AG10803 (cell line): Measurements from ENCODE around the gene VOPP1.
"Not testable (repeated sequence)": the region's sequence is repeated elsewhere in the genome, so short reads cannot be mapped to it uniquely, and the experiment has no call there.

Experiments used
- DNase-seq: peaks from one replicate; pipeline ENCODE4 v3.0.0; 2010; ENCODE audit warnings: low read depth
- H3K4me3 ChIP-seq: 2 replicates; pipeline ENCODE4 v1.5.1; 2011; ENCODE audit warnings: mild to moderate bottlenecking, low read length, control low read depth
- TF ChIP-seq, protein P1 (sequence below): conservative IDR thresholded peaks from 2 replicates; pipeline ENCODE4 v1.5.1; 2011; ENCODE audit warnings: mild to moderate bottlenecking, low read length, control low read depth, inconsistent platforms

Gene VOPP1

DNA sequence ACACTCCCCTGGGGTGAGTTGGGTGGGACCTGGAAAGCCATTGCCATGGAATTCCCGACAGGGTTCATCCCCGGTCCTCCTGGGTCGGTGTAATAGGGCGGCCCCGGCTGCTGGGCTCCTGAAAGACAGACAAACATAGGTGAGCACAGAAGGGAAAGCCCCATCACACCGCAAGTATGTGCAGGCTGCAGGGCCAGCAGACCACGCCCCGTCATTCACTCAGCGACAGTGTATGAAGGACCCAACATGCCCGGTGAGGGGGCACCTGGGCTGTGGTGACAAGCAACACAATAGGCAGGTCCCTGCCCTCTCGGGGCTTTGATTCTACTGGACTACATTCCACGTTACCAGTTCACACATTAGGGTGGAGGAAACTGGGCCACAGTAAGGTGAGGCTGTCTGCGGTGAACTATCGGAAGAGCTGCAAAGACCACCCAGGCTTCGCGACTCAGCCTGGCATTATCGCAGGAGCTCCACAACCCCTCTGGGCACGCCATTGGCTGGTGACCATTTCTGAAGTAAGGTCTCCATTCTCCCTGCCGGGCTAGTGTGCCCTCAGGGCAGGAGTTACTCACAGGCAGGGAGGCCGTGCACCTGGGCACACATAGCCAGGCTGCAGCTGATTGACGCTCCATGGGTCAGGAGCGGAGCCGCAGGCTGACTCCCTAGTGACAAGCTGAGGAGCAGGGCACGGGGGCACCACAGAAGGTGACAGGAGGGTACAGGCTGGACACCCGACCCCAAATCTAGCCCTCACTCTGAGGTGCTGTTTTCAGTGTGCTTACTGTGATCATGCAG lies 99.2 kb downstream of the VOPP1 start:
- TF ChIP-seq, protein P1, sequence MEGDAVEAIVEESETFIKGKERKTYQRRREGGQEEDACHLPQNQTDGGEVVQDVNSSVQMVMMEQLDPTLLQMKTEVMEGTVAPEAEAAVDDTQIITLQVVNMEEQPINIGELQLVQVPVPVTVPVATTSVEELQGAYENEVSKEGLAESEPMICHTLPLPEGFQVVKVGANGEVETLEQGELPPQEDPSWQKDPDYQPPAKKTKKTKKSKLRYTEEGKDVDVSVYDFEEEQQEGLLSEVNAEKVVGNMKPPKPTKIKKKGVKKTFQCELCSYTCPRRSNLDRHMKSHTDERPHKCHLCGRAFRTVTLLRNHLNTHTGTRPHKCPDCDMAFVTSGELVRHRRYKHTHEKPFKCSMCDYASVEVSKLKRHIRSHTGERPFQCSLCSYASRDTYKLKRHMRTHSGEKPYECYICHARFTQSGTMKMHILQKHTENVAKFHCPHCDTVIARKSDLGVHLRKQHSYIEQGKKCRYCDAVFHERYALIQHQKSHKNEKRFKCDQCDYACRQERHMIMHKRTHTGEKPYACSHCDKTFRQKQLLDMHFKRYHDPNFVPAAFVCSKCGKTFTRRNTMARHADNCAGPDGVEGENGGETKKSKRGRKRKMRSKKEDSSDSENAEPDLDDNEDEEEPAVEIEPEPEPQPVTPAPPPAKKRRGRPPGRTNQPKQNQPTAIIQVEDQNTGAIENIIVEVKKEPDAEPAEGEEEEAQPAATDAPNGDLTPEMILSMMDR, result no peak
- H3K4me3 ChIP-seq, result no peak overlapping the region
- DNase-seq, result no peak

DNA sequence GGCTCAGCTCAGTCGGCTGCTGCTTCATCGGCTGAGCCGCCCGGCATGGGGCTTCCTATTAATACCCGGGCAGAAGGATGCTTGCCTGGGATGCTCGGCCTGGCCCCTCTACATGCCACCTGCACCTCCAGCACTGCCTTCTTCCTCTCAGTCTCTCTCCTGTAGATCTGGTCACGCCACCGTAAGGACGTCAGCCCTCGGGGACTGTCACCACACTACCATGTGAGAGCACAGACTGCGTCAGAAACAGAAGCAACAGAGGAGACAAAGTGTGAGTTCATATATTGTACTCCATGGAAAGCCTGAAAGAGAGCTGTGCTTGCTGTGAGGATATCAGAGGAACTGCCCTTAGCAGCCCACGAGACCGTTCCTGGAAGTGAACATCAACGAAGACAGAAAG lies 99.9 kb downstream of the VOPP1 start:
- DNase-seq, H3K4me3 ChIP-seq: not testable (repeated sequence)

DNA sequence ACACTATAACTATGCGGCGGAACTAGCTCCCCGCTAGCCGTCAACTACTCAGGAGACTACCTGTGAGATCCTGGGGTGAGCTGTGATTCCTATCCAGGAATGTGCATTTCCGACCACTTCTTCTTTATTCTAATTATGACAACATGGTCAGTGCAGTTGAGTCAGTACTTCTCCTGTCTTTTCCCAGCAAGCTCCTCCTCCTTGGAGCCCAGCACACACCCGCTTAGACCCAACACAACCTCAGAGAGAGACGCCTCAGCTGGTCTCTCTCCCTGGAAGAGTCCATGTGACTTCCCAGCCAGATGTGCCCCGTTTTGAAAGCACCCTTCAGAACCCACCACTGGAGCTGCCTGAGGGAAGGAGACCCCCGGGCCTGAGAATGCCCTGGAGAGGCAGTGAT lies 100.7 kb downstream of the VOPP1 start:
- DNase-seq, H3K4me3 ChIP-seq: not testable (repeated sequence)

DNA sequence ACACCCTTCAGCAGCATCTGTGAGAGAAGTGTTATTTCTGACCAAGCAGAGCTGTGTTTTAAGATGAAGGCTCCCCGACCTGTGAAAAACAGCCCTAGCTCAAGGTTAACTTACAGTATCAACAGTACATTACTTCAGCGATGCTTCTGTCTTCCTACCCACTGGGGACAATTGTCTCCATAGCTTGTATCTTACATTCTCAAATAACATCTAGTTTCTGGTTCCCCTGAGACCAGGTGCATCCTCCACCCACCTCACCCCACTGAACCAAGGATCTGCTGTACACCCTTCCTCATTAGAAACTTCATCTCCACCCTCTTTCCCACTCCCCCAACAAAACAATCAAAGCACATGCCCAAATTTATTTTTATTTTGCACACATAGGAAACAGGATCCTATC lies 102.0 kb downstream of the VOPP1 start:
- TF ChIP-seq, protein P1, result no peak
- no peak overlapping the region for H3K4me3 ChIP-seq
- DNase-seq, result no peak

DNA sequence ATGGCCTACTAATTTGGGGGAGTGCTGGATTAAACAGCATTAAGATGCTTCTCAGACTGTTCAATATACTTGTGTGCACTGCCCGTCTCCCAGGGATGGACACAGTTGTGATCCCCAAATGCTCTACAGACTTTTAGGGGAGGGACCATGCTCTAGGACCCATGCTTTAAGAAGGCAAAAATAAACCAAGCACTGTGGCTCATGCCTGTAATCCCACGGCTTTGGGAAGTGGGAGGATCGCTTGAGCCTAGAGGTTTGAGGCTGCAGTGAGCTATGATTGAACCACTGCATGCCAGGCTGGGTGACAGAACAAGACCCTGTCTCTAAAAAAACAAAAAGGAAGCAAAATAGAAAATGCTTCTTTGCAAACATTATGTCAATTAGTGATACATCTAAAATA lies 102.6 kb downstream of the VOPP1 start:
- no peak for DNase-seq
- TF ChIP-seq, protein P1, result no peak
- H3K4me3 ChIP-seq, result no peak overlapping the region

DNA sequence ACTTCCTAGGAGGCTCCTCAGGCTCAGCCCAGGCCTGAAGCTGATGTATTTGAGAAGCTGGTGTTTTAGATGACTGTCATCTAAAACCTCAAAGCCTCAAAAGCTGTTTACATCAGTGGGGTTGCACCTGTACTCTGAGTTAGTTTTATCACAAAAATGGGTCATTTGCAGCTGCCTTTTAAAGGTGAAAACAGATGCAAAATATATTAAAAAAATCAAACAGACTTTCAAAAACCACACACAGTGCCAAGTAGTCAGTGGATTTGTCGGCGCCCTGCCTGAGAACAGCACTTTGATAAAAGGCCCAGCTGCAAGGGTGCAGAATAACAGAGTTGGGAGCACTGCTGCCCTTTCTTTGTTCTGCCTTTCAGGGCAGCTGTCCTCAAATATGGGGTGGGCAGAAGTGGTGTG lies 103.0 kb downstream of the VOPP1 start:
- TF ChIP-seq, protein P1, result no peak
- DNase-seq, result no peak

DNA sequence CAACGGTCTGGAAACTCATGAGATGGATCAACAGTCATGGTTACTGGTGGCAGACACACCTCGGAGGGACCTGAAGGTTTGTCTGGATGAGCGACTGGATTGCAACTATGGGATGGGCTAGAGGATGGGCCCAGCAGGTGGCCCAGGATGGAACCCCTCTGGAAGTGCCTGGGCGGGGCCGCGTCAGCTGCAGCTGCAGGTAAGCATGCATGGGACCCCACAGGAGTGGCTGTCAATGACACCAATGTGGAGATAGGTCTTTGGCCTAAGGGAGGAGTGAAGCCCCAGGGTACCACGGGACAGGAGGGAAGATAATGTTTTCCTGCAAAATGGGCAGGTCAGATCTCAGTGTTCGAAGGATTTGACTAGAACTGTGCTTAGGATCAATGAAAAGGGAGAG lies 103.8 kb downstream of the VOPP1 start:
- no peak overlapping the region for H3K4me3 ChIP-seq
- TF ChIP-seq, protein P1, result no peak
- no peak for DNase-seq

More for the DNA sequence above, 103.0 kb downstream of the VOPP1 start:
- H3K4me3 ChIP-seq, result no peak overlapping the region

DNA sequence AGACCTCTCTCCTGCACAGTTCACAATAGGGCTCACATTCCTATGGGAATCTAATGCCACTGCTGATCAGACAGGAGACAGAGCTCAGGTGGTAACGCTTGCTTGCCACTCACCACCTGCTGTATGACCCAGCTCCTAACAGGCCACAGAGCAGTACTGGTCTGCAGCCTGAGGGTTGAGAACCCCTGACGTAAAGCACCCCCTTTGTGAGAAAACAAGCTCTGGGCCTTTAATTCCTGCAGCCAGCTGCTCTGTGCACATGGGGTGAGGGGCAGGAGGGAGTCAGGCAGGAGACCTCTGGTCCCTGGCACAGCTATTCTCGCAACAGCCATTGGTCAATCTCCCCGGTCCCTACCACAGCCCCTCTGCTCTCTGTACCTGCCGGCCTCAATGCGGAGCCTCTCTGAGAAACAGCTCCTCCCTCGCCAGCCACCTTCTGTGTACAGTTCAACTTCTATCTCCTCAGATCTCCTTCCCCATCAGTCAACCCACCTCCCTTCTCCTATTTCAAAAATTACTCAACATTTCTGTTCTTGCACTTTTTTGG lies 105.2 kb downstream of the VOPP1 start:
- DNase-seq, result no peak
- H3K4me3 ChIP-seq, result no peak overlapping the region
- TF ChIP-seq, protein P1, result no peak
